GM19351 (cell line): ENCODE results near the gene STEAP3.
"Not testable (repeated sequence)": the region's sequence is repeated elsewhere in the genome, so short reads cannot be mapped to it uniquely, and the experiment has no call there.

ENCODE experiments used
- ATAC-seq: cut with Tn5 transposase; IDR thresholded peaks from one replicate; pipeline ENCODE4 v1.9.1; 2021; ENCODE audit warnings: mild to moderate bottlenecking, moderate library complexity; ENCODE audit not compliant: unreplicated experiment

Gene STEAP3

DNA sequence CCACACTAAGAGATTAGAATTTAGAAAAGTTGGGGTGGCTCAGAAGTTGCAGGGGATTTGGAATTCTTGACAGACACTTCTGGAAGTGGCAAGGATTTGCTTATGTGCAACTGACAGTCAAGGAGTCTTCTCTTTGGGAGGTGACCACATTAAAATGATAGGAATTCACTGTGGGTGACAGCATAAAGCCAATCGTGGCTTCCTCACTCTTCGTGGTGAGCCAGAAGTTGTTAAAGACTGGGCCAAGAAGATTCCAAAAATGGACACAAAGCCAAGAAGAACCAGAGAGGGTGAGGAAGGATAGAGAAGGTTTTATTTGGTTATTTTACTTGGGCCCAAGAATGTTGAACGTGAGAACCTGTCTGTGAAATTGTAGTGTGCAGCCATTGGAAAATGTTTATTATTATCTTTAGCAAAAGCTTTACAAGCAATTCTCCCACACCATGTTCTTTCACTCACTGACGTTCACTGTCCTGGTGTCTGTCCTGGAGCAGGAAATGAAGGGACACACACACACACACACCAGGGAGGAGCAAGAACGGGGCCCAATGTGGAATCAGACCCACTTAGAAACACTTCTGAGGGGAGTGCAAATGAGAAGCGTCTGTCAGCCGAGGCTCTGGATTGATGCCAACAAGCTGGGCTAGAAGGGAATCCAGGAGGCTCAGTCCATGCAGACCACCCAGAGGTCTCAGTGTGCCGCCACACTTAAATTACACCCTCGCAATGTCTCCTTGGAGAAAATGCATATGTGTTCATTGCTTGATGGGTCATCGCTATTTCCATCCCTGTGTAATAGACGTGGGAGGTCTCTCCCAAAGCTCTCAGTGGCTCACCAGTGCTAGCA, 37.2 kb downstream of the STEAP3 start:
- ATAC-seq = no peak

- ATAC-seq = no peak
Measured at GRCh38 chr2:119261493-119262225, 38.0 kb downstream of the STEAP3 start.

- ATAC-seq = no peak
Measured at GRCh38 chr2:119263025-119263424, 39.4 kb downstream of the STEAP3 start.

DNA sequence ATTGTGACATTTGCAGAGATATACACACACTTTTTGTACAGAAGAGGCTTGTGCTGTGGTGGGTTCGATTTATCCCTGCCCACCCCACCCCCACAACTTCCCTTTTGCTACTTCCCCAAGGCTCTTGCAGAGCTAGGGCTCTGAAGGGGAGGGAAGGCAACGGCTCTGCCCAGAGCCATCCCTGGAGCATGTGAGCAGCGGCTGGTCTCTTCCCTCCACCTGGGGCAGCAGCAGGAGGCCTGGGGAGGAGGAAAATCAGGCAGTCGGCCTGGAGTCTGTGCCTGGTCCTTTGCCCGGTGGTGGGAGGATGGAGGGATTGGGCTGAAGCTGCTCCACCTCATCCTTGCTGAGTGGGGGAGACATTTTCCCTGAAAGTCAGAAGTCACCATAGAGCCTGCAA, 40.0 kb downstream of the STEAP3 start:
- ATAC-seq = no peak

DNA sequence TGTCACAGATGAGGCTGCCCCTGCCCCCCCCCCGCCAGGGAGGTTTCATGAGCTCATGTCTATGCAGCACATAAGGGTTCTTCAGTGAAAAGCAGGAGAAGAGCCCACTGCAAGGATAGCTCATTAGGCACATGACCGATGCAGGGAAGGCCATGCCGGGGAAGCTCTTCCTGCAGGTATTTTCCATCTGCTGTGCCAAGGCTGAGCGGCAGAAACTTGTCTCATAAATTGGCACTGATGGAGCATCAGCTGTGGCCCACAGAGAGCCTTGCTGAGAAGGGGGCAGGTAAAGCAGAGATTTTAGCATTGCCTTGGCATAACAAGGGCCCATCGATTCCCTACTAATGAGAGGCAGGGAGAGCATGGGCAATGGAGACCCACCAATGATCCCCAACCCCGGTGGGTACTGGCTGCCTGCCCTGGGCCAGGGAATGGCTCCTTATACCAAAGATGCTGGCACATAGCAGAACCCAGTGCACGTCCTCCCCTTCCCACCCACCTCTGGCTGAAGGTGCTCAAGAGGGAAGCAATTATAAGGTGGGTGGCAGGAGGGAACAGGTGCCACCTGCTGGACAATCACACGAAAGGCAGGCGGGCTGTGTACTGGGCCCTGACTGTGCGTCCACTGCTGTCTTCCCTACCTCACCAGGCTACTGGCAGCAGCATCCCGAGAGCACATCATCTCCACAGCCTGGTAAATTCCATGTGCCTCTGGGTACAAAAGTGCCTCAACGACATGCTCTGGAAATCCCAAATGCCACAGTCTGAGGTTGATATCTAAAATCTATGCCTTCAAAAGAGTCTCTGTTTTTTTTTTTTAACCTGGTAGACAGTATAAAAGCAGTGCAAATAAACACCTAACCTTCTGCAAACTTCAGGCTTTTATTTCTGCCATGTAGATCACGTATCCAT, 41.4 kb downstream of the STEAP3 start:
- ATAC-seq = peak; percentile 98

- no peak for ATAC-seq
Measured at GRCh38 chr2:119265693-119266066, 42.0 kb downstream of the STEAP3 start.

DNA sequence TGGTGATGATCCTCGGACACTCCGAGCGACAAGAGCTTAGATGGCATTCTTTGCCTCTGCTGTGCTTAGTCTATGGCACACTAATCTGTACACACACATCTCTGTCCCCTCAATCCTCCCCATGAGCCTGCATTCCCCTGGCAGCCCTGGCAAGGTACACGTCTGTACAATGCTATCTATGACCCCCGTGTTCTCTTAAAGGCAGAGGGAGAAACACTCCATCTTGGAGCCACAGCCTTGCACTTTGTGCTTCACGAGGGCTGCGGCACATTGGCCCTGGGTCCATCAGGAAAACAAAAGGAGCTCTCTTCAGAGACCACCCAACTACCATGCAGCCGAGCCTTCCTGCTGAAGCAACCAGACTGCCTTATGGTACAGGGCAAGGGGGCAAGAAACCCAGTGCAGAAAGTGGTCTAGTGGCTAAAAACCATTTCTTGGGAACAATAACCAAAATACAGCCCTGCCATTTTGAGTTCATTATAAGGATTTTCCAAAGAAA, 42.5 kb downstream of the STEAP3 start:
- ATAC-seq = no peak

DNA sequence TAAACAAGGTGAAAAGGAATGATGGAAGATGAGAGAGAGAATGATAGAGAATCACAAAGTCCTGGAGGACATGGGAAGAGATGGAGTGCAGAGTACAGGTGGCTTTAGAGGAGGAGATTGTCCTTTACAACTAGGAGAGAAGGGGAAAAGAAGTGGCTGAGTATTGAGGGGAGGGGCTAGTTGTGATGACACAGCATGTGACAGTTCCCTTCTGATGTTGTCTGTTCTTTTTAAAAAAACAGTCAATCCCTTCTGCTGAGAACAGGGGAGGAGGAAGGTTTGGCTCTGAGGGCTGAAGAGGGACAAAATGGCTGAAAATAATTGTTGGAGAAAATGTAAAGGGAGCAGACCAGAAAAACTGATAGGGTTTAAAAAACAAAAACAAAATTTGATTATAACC, 44.0 kb downstream of the STEAP3 start:
- no peak for ATAC-seq

DNA sequence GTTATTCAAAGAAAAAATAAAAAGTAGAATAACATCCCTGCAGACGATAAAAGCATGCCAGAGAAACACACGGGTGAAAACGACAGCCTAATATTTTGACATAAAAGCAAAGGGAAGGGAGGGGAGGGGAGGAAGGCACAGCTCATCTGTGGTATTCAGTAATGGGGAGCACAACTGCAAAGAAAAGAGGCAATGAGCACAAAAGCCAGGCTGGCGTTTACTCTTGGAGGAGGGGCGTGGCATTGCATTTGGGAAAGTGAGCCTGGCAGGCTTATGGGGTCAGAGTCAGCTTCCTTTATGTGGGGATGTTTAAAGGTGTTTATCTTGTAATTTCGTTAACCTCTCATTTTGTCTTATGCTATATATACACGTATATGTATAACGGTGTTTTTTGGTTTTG, 53.2 kb downstream of the STEAP3 start:
- ATAC-seq = no peak

DNA sequence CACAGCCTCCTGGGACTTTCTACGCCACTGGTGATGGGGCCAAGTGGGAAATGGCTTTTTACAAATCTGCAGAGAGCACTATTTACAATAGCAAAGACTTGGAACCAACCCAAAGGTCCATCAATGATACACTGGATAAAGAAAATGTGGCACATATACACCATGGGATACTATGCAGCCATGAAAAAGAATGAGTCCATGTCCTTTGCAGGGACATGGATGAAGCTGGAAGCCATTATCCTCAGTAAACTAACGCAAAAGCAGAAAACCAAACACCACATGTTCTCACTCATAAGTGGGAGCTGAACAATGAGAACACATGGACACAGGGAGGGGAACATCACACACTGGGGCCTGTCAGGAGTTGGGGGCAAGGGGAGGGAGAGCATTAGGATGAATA, 54.8 kb downstream of the STEAP3 start:
- not testable (repeated sequence) for ATAC-seq

DNA sequence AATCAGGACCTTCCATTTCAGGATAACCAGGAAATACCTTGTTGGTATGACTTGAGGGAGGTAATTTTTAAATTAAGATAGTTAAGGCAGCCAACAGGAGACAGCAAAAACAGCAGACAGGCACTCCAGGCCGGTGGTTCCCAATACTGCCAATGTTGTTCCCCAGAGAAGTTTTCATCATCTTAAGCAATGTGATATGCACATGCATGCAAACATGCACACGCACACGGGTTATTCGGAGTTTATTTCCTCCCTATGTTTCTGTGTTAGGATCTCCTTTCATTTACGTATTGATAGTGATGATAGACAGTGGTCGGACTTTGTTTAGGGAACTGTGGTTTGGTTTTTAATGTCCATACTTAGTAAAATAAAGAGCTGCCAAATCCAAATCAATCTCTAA, 55.3 kb downstream of the STEAP3 start:
- ATAC-seq = no peak

GRCh38 chr2:119279666-119280065, 56.0 kb downstream of the STEAP3 start:
- no peak for ATAC-seq

DNA sequence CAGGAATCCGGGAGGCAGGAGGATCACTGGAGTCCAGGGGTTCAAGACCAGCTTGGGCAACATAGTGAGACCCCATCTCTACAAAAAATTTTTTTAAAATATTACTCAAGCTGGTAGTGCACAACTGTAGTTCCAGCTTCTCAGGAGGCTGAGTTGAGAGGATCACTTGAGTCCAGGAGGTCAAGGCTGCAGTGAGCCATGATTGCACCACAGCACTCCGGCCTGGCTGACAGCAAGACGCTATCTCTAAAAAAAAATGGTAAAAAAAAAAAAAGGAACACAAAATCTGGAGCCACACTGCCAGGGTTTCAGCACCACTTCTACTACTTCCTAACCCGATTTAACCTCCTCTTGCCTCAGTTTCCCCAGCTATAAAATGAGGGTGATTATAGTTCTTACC, 57.0 kb downstream of the STEAP3 start:
- no peak for ATAC-seq

DNA sequence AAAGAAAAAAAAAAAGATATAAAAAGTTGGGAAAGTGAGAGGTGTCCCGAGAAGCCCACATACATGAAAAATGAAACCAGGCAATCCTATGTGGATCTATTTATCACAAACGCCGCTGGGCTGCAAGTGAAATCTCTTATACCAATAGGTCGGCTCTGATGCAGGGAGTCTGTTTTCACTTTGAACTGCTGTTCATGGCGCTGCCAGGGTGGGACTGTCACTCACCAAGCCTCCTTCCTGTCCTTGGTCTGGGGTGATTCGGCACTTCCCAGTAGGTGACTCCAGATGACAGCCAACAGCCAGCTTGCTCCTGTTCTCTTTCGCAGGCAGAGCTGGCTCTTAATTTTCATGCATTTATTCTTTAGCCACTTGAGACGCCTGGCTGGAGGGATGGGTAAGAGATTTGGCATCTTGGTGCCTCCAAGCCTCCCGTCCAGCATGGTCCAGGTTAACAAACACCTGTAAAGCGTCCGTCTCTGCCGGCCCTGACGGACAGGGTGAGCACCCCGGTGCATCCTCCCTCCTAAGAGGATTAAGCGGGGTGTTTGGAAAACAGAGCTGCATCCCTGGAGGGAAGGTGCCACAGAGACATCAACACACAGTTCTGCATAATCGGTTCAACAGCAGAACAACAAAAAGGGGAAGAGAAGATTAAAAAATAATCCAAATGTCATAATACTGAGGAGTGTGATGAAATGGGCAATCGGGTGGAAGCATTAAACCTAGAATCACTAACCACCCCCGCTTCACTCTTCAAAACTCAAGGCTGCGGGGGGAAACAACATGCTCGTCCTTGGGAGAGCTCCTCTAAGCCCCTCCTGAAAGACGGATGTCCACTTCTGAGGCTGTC, 58.7 kb downstream of the STEAP3 start:
- no peak for ATAC-seq

DNA sequence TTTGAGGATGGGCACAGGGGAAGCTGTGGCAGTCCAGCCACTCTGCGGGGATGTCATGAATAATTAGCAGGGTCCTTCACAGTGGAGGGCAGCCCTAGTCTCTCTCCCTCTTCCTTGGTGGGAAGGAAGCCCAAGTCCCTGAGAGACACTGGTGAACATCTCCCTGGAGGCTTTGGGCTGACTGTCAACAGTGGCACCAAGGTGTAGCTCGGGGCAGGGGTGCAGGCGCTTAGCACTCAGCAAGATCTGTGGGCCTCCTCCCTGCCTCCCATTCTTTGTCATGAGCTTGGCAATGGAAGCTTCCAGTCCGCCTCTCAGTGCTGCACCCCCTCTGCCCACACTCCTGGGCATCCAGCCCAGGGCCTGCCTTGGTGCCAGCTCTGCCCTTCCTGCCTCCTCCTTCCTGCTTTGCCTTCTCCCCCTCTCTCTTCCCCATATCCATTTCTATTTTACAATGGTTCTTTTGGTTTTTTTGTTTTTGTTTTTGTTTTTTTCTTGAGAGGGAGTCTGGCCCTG, 59.4 kb downstream of the STEAP3 start:
- no peak for ATAC-seq

GRCh38 chr2:119283873-119284331, 60.3 kb downstream of the STEAP3 start:
- no peak for ATAC-seq

- ATAC-seq = no peak
Measured at GRCh38 chr2:119286661-119287060, 63.0 kb downstream of the STEAP3 start.

- no peak for ATAC-seq
Measured at GRCh38 chr2:119288576-119288975, 64.9 kb downstream of the STEAP3 start.

GRCh38 chr2:119289093-119289492, 65.5 kb downstream of the STEAP3 start:
- ATAC-seq = no peak

- ATAC-seq = no peak
Measured at GRCh38 chr2:119289642-119290041, 66.0 kb downstream of the STEAP3 start.
